Tibial nerve (tissue), 4 donors: ENCODE measurements around the gene SH3RF3.

ENCODE experiments used
- EP300 ChIP-seq, 2 donors: sonication (generic); formaldehyde crosslinking; IDR thresholded peaks; one replicate each; pipeline ENCODE4 v1.6.1; 2017; ENCODE audit warnings: antibody characterized with exemption in 2 of 2, mild to moderate bottlenecking in 1 of 2
- TF ChIP-seq, protein P1 (sequence below), 5 experiments: fragments of 200-600 bp in 3 of 5; fragments of 450-650 bp in 2 of 5; sonication (generic) in 3 of 5; IDR thresholded peaks; one replicate each; pipeline ENCODE4 v1.5.1; 2016 to 2019; ENCODE audit warnings: antibody characterized with exemption in 5 of 5, mild to moderate bottlenecking in 3 of 5, moderate library complexity in 2 of 5

DNA sequence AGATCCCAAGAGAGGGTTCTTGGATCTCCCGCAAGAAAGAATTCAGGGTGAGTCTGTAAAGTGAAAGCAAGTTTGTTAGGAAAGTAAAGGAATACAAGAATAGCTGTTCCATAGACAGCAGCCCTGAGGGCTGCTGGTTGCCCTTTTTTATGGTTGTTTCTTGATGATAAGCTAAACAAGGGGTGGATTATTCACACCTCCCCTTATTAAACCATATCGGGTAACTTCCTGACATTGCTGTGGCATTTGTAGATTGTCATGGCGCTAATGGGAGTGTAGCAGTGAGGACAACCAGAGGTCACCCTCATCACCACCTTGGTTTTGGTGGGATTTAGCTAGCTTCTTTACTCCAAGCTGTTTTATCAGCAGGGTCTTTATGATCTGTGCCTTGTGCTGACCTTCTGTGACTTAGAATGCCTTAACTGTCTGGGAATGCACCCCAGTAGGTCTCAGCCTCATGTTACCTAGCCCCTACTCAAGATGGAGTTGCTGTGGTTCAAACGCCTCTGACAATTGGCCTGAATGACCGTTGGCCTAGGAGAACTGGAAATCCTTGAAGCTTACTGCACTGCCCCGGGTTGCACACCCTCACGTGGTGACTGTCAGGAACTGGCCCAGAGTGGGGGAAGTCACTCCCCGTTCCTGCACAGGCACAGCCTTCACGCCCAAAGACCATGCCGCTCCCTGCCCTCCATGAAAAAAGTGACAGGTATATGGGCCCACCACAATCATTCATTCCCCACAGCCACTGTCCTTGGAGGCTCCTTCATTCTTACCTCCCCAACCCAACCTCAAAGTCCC, 347.8 kb downstream of the SH3RF3 start:
- no peak for TF ChIP-seq EP300 (IDR thresholded peaks at IDR 0.05)
- TF ChIP-seq, protein P1, sequence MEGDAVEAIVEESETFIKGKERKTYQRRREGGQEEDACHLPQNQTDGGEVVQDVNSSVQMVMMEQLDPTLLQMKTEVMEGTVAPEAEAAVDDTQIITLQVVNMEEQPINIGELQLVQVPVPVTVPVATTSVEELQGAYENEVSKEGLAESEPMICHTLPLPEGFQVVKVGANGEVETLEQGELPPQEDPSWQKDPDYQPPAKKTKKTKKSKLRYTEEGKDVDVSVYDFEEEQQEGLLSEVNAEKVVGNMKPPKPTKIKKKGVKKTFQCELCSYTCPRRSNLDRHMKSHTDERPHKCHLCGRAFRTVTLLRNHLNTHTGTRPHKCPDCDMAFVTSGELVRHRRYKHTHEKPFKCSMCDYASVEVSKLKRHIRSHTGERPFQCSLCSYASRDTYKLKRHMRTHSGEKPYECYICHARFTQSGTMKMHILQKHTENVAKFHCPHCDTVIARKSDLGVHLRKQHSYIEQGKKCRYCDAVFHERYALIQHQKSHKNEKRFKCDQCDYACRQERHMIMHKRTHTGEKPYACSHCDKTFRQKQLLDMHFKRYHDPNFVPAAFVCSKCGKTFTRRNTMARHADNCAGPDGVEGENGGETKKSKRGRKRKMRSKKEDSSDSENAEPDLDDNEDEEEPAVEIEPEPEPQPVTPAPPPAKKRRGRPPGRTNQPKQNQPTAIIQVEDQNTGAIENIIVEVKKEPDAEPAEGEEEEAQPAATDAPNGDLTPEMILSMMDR (IDR thresholded peaks at IDR 0.05), result no peak
